ENCODE results near the gene TPCN1.

TPCN1 gene

GRCh38 chr12:113232840-113233585 lies 11.7 kb downstream of the TPCN1 start:
- H3K4me3 ChIP-seq (ENCODE audit: low read length), result no peak overlapping the region
- H3K36me3 ChIP-seq (ENCODE audit: insufficient read depth, low read length), result no peaks in the 10 kb centered on the region

DNA sequence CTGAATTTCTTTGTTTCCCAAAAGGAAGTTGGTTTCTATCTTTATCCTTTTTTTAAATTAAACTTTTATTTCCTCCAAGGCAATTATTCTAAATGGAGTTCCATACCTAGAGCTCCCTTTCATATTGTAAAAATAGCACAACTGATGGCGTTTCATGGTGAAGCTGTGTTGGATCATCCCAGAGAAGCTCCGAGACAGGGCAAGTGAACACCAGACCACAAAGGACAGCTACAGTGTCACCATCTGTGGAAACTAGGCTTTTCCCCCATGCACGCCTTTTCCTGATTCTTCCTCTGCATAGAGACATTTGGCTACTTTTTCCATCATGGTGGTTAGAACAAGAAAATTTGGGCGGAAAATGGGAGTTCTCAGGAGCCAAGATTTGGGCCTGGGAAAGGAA lies 12.7 kb downstream of the TPCN1 start:
- Histone ChIP-seq H2AFZ (ENCODE audit: low read depth, low read length) (no peak overlapping the region), H3K27me3 (ENCODE audit: insufficient read depth, low read length) (no peaks in the 10 kb centered on the region), H3K36me3 (ENCODE audit: insufficient read depth, low read length) (no peaks in the 10 kb centered on the region), H3K4me1 (ENCODE audit: insufficient read depth, low read length) (peaks cover 4% of the 10 kb centered on the region), H3K4me3 (ENCODE audit: low read length) (no peak overlapping the region), H3K9me3 (ENCODE audit: low read length) (peaks cover 4% of the 10 kb centered on the region)

More at GRCh38 chr12:113232840-113233585, 11.7 kb downstream of the TPCN1 start:
- no peaks in the 10 kb centered on the region for H3K27me3 ChIP-seq (ENCODE audit: insufficient read depth, low read length)
- H3K9me3 ChIP-seq (ENCODE audit: low read length), result peaks cover 4% of the 10 kb centered on the region
- peaks cover 8% of the 10 kb centered on the region for H3K4me1 ChIP-seq (ENCODE audit: insufficient read depth, low read length)
- no peak overlapping the region for H2AFZ ChIP-seq (ENCODE audit: low read depth, low read length)

- Histone ChIP-seq H3K4me1 (ENCODE audit: insufficient read depth, low read length) (no peaks in the 10 kb centered on the region), H3K36me3 (ENCODE audit: insufficient read depth, low read length) (no peaks in the 10 kb centered on the region), H3K9me3 (ENCODE audit: low read length) (peaks cover 4% of the 10 kb centered on the region), H3K4me3 (ENCODE audit: low read length) (no peak overlapping the region), H2AFZ (ENCODE audit: low read depth, low read length) (no peak overlapping the region), H3K27me3 (ENCODE audit: insufficient read depth, low read length) (no peaks in the 10 kb centered on the region)
Observed at GRCh38 chr12:113234483-113234882, 13.2 kb downstream of the TPCN1 start.

GRCh38 chr12:113235976-113236375 lies 14.7 kb downstream of the TPCN1 start:
- Histone ChIP-seq H3K27me3 (ENCODE audit: insufficient read depth, low read length) (no peaks in the 10 kb centered on the region), H3K4me1 (ENCODE audit: insufficient read depth, low read length) (no peaks in the 10 kb centered on the region), H3K9me3 (ENCODE audit: low read length) (peaks cover 3% of the 10 kb centered on the region), H3K4me3 (ENCODE audit: low read length) (no peak overlapping the region), H2AFZ (ENCODE audit: low read depth, low read length) (no peak overlapping the region), H3K36me3 (ENCODE audit: insufficient read depth, low read length) (no peaks in the 10 kb centered on the region)

GRCh38 chr12:113236539-113237399 lies 15.5 kb downstream of the TPCN1 start:
- Histone ChIP-seq H2AFZ (ENCODE audit: low read depth, low read length) (no peak overlapping the region), H3K4me1 (ENCODE audit: insufficient read depth, low read length) (peaks cover 4% of the 10 kb centered on the region), H3K9me3 (ENCODE audit: low read length) (no peaks in the 10 kb centered on the region), H3K4me3 (ENCODE audit: low read length) (no peak overlapping the region), H3K27me3 (ENCODE audit: insufficient read depth, low read length) (no peaks in the 10 kb centered on the region), H3K36me3 (ENCODE audit: insufficient read depth, low read length) (no peaks in the 10 kb centered on the region)

DNA sequence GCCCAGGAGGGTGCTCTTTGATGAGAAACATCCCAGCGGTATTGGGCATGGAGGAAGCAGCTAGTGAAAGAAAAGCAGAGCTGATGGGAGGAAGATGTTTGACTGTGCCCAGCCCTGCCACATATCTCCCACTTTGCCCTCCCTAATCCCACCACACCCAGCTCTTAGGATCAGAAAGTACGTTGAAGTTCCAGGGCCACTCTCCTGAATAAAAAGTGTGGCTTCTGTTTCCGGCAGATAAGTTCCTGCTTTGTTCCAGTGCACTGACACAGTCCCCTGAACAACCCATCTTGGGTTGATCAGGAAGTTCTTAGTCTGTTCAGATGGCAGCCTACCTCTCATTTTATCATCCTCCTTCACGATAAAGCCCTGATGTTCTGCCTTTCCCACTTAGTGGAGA lies 16.5 kb downstream of the TPCN1 start:
- no peaks in the 10 kb centered on the region for H3K36me3 ChIP-seq (ENCODE audit: insufficient read depth, low read length)
- H3K4me3 ChIP-seq (ENCODE audit: low read length), result no peak overlapping the region
- no peak overlapping the region for H2AFZ ChIP-seq (ENCODE audit: low read depth, low read length)
- H3K27me3 ChIP-seq (ENCODE audit: insufficient read depth, low read length), result no peaks in the 10 kb centered on the region
- no peaks in the 10 kb centered on the region for H3K9me3 ChIP-seq (ENCODE audit: low read length)
- H3K4me1 ChIP-seq (ENCODE audit: insufficient read depth, low read length), result peaks cover 4% of the 10 kb centered on the region

- no peaks in the 10 kb centered on the region for H3K27me3 ChIP-seq (ENCODE audit: insufficient read depth, low read length)
- peaks cover 4% of the 10 kb centered on the region for H3K4me1 ChIP-seq (ENCODE audit: insufficient read depth, low read length)
- no peaks in the 10 kb centered on the region for H3K9me3 ChIP-seq (ENCODE audit: low read length)
Observed at GRCh38 chr12:113238309-113238708, 17.0 kb downstream of the TPCN1 start.

DNA sequence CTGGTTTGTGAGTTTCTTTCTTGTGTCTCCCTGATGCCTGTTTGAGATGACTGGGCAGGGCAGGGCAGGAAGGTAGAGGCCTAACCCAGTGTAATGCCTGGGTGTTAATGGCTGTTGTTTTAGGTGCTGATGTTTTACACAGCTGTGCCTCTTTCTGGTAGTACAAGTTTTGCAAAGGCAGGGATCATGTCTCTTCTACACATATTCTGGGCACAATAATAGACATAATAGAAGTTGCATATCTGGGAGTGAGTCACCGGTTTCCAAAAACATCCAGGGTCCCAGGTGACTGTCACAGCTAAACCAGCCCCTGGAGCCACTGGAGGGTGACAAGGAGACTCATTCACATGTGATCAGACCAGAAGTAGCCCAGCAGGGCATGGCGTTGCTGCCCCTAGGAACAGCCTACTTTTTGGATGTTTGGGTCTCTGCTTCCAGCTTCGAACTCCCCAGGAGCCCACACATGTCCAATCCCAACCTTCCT lies 18.1 kb downstream of the TPCN1 start:
- Histone ChIP-seq H3K4me1 (ENCODE audit: insufficient read depth, low read length) (peaks cover 4% of the 10 kb centered on the region), H3K27me3 (ENCODE audit: insufficient read depth, low read length) (no peaks in the 10 kb centered on the region), H3K4me3 (ENCODE audit: low read length) (no peak overlapping the region), H3K9me3 (ENCODE audit: low read length) (no peaks in the 10 kb centered on the region), H2AFZ (ENCODE audit: low read depth, low read length) (no peak overlapping the region), H3K36me3 (ENCODE audit: insufficient read depth, low read length) (no peaks in the 10 kb centered on the region)

More at GRCh38 chr12:113238309-113238708, 17.0 kb downstream of the TPCN1 start:
- H3K36me3 ChIP-seq (ENCODE audit: insufficient read depth, low read length), result no peaks in the 10 kb centered on the region
- no peak overlapping the region for H2AFZ ChIP-seq (ENCODE audit: low read depth, low read length)
- no peak overlapping the region for H3K4me3 ChIP-seq (ENCODE audit: low read length)

- Histone ChIP-seq H3K27me3 (ENCODE audit: insufficient read depth, low read length) (no peaks in the 10 kb centered on the region), H3K4me1 (ENCODE audit: insufficient read depth, low read length) (peaks cover 4% of the 10 kb centered on the region), H3K4me3 (ENCODE audit: low read length) (no peak overlapping the region), H2AFZ (ENCODE audit: low read depth, low read length) (no peak overlapping the region), H3K36me3 (ENCODE audit: insufficient read depth, low read length) (no peaks in the 10 kb centered on the region), H3K9me3 (ENCODE audit: low read length) (no peaks in the 10 kb centered on the region)
Observed at GRCh38 chr12:113239811-113240331, 18.6 kb downstream of the TPCN1 start.

DNA sequence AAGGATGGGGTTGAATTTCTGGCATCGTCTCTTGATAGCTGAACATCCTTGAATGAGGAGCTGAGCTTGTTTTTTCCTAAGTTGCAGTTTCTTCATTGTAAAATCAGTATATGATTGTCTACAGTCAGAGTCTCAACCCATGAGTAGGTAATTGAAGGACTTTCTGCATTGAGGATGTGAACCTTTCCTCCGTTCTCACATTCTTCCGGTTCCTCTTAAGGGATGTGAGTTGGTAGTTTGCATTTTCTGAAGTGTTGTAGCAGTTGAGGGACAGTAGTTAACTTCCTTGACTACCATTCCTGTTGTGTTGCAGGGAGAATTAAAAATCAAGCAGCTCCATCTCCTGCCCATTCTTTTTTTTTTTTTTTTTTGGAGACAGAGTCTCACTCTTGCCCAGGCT lies 19.1 kb downstream of the TPCN1 start:
- Histone ChIP-seq H3K4me3 (ENCODE audit: low read length) (no peak overlapping the region), H3K9me3 (ENCODE audit: low read length) (no peaks in the 10 kb centered on the region), H3K27me3 (ENCODE audit: insufficient read depth, low read length) (no peaks in the 10 kb centered on the region), H3K4me1 (ENCODE audit: insufficient read depth, low read length) (peaks cover 4% of the 10 kb centered on the region), H2AFZ (ENCODE audit: low read depth, low read length) (no peak overlapping the region), H3K36me3 (ENCODE audit: insufficient read depth, low read length) (no peaks in the 10 kb centered on the region)

GRCh38 chr12:113241191-113242025 lies 20.1 kb downstream of the TPCN1 start:
- Histone ChIP-seq H3K4me3 (ENCODE audit: low read length) (no peak overlapping the region), H3K9me3 (ENCODE audit: low read length) (no peaks in the 10 kb centered on the region), H3K27me3 (ENCODE audit: insufficient read depth, low read length) (no peaks in the 10 kb centered on the region), H3K4me1 (ENCODE audit: insufficient read depth, low read length) (peaks cover 13% of the 10 kb centered on the region), H3K36me3 (ENCODE audit: insufficient read depth, low read length) (no peaks in the 10 kb centered on the region), H2AFZ (ENCODE audit: low read depth, low read length) (no peak overlapping the region)

DNA sequence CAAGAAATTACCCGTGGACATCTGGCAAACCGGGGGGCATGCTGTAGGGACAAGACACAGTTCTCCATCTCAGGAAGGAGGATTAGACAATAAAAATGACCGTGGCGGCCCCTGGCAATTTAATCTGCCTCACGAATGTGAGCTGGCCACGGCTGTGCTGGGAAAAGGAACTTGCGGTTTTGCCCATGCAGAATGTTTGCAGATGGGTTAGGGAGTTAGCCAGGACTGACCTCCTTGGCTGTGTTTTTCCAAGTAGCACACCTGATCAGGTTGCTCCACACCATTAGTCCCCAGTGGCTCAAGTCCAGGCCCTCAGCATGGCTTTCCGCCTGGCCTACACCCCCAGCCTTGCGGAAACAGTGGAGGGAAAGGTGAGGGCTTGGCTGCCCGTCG lies 20.8 kb downstream of the TPCN1 start:
- no peaks in the 10 kb centered on the region for H3K9me3 ChIP-seq (ENCODE audit: low read length)
- H3K36me3 ChIP-seq (ENCODE audit: insufficient read depth, low read length), result no peaks in the 10 kb centered on the region
- no peaks in the 10 kb centered on the region for H3K27me3 ChIP-seq (ENCODE audit: insufficient read depth, low read length)
- H3K4me3 ChIP-seq (ENCODE audit: low read length), result no peak overlapping the region
- peaks cover 14% of the 10 kb centered on the region for H3K4me1 ChIP-seq (ENCODE audit: insufficient read depth, low read length)
- no peak overlapping the region for H2AFZ ChIP-seq (ENCODE audit: low read depth, low read length)
